ENCODE measurements around the gene DNMT1.
"Not testable (repeated sequence)": the region's sequence is repeated elsewhere in the genome, so short reads cannot be mapped to it uniquely, and the experiment has no call there.

DNMT1 gene

DNA sequence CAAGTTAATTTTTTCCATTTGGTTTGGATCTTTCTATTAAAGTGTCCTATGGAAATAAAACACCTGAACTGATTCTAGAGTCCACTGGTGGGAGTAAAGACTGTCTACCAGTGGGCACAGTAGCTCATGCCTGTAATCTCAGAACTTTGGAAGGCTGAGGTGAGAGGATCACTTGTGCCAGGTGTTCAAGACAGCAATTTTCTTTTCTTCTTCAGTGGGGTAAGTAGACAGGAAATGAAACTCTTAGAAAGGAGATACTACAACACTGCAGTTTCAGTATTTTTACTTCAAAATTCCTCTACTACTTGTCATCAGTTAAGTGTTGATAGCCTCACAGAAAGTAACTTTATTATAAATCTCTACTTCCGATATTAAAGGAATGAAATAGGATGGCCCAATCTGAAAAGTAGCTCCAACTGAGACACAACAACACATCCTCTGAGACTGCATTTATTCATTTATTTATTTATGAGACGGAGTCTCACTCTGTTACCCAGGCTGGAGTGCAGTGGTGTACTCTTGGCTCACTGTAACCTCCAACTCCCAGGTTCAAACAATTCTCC lies 26.3 kb downstream of the DNMT1 start:
- Histone ChIP-seq H3K9me3 (replicated peaks in 1 of 2; ENCODE audit: control insufficient read depth in 2 of 2, insufficient read depth in 1 of 2, low read depth in 1 of 2, low read length in 2 of 2) (no peaks in the 10 kb centered on the region), H2BK120ac (ENCODE audit: low read depth, low read length) (no peak overlapping the region), H2BK12ac (ENCODE audit: low read length) (no peak overlapping the region), H3K79me1 (ENCODE audit: low read depth, low read length) (peaks cover 3% of the 10 kb centered on the region), H3K18ac (ENCODE audit: low read length) (no peak overlapping the region), H2AFZ (ENCODE audit: low read length) (no peak overlapping the region), H2BK15ac (ENCODE audit: low read length) (no peak overlapping the region), H2AK5ac (ENCODE audit: low read depth, low read length) (no peak overlapping the region), H3K4me3 (ENCODE audit: low read length in 2 of 2) (no peak overlapping the region), H3K27me3 (ENCODE audit: control insufficient read depth in 3 of 3, insufficient read depth in 3 of 3, low read depth in 1 of 3, low read length in 3 of 3) (no peaks in the 10 kb centered on the region), H3K14ac (ENCODE audit: low read length) (no peak overlapping the region), H2BK5ac (ENCODE audit: low read length) (no peak overlapping the region), H4K8ac (ENCODE audit: low read depth, low read length) (no peak overlapping the region), H3K23ac (ENCODE audit: low read depth, low read length, poor library complexity) (no peak overlapping the region), H3K27ac (replicated peaks; ENCODE audit: low read length) (no peak overlapping the region), H3K4me2 (ENCODE audit: insufficient read depth, low read length, poor library complexity, severe bottlenecking) (no peak overlapping the region), H4K91ac (ENCODE audit: low read depth, low read length, poor library complexity) (no peak overlapping the region), H3K36me3 (replicated peaks in 1 of 2; ENCODE audit: control insufficient read depth in 2 of 2, insufficient read depth in 2 of 2, low read length in 2 of 2) (peaks cover 43 to 93% of the 10 kb centered on the region in 2 donors), H3K4ac (ENCODE audit: low read length) (no peak overlapping the region), H3K4me1 (ENCODE audit: control insufficient read depth in 2 of 2, insufficient read depth in 1 of 2, low read depth in 1 of 2, low read length in 2 of 2) (no peaks in the 10 kb centered on the region), H3K9ac (ENCODE audit: low read depth, low read length, poor library complexity) (no peak overlapping the region)
- DNase-seq (ENCODE audit: low spot score): no peak
- no CpG with 5 or more reads among the region's 2 CpGs for WGBS, 2 donors (ENCODE audit: extremely low coverage in 2 of 2, insufficient read length in 2 of 2, insufficient replicate concordance in 1 of 2)

DNA sequence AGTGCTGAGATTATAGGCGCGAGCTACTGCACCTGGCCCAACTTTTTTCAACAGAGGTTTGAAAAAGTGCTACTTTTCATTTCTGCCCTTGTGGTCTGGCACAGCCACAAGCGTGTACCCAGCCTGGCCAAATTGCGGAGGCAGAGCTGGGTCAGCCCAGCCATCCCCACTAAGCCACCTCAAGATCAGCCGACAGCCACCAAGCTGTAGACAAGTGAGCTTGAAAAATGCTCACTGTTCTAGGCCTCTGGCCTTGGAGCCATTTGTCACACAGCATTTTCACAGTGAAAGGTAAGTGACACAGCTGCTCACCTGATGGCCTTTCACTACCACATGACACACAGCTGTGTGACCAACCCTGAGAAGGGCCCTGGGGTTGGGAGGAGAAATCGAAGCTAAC lies 27.3 kb downstream of the DNMT1 start:
- Histone ChIP-seq H3K14ac (ENCODE audit: low read length) (no peak overlapping the region), H3K4me2 (ENCODE audit: insufficient read depth, low read length, poor library complexity, severe bottlenecking) (no peak overlapping the region), H3K4me1 (ENCODE audit: control insufficient read depth in 2 of 2, insufficient read depth in 1 of 2, low read depth in 1 of 2, low read length in 2 of 2) (no peaks in the 10 kb centered on the region), H2AK5ac (ENCODE audit: low read depth, low read length) (no peak overlapping the region), H3K4me3 (ENCODE audit: low read length in 2 of 2) (no peak overlapping the region), H3K36me3 (replicated peaks in 1 of 2; ENCODE audit: control insufficient read depth in 2 of 2, insufficient read depth in 2 of 2, low read length in 2 of 2) (peaks cover 43 to 93% of the 10 kb centered on the region in 2 donors), H2AFZ (ENCODE audit: low read length) (no peak overlapping the region), H4K91ac (ENCODE audit: low read depth, low read length, poor library complexity) (no peak overlapping the region), H3K79me1 (ENCODE audit: low read depth, low read length) (peaks cover 3% of the 10 kb centered on the region), H2BK15ac (ENCODE audit: low read length) (no peak overlapping the region), H3K9me3 (replicated peaks in 1 of 2; ENCODE audit: control insufficient read depth in 2 of 2, insufficient read depth in 1 of 2, low read depth in 1 of 2, low read length in 2 of 2) (no peaks in the 10 kb centered on the region), H2BK120ac (ENCODE audit: low read depth, low read length) (no peak overlapping the region), H3K18ac (ENCODE audit: low read length) (no peak overlapping the region), H3K27ac (replicated peaks; ENCODE audit: low read length) (no peak overlapping the region), H2BK5ac (ENCODE audit: low read length) (no peak overlapping the region), H4K8ac (ENCODE audit: low read depth, low read length) (no peak overlapping the region), H3K4ac (ENCODE audit: low read length) (no peak overlapping the region), H3K9ac (ENCODE audit: low read depth, low read length, poor library complexity) (no peak overlapping the region), H3K23ac (ENCODE audit: low read depth, low read length, poor library complexity) (no peak overlapping the region), H2BK12ac (ENCODE audit: low read length) (no peak overlapping the region), H3K27me3 (ENCODE audit: control insufficient read depth in 3 of 3, insufficient read depth in 3 of 3, low read depth in 1 of 3, low read length in 3 of 3) (no peaks in the 10 kb centered on the region)
- no CpG with 5 or more reads among the region's 6 CpGs for WGBS, 2 donors (ENCODE audit: extremely low coverage in 2 of 2, insufficient read length in 2 of 2, insufficient replicate concordance in 1 of 2)
- DNase-seq (ENCODE audit: low spot score): no peak

- not testable (repeated sequence) for H3K4me3 ChIP-seq (ENCODE audit: low read length in 2 of 2); H3K14ac ChIP-seq (ENCODE audit: low read length); H3K4me2 ChIP-seq (ENCODE audit: insufficient read depth, low read length, poor library complexity, severe bottlenecking); H2AFZ ChIP-seq (ENCODE audit: low read length); H4K91ac ChIP-seq (ENCODE audit: low read depth, low read length, poor library complexity); H3K9me3 ChIP-seq (replicated peaks in 1 of 2; ENCODE audit: control insufficient read depth in 2 of 2, insufficient read depth in 1 of 2, low read depth in 1 of 2, low read length in 2 of 2); H3K79me1 ChIP-seq (ENCODE audit: low read depth, low read length); H3K27me3 ChIP-seq (ENCODE audit: control insufficient read depth in 3 of 3, insufficient read depth in 3 of 3, low read depth in 1 of 3, low read length in 3 of 3); H2BK15ac ChIP-seq (ENCODE audit: low read length); H2AK5ac ChIP-seq (ENCODE audit: low read depth, low read length); H2BK12ac ChIP-seq (ENCODE audit: low read length); H3K9ac ChIP-seq (ENCODE audit: low read depth, low read length, poor library complexity); H4K8ac ChIP-seq (ENCODE audit: low read depth, low read length); H3K18ac ChIP-seq (ENCODE audit: low read length); H3K4me1 ChIP-seq (ENCODE audit: control insufficient read depth in 2 of 2, insufficient read depth in 1 of 2, low read depth in 1 of 2, low read length in 2 of 2); H3K23ac ChIP-seq (ENCODE audit: low read depth, low read length, poor library complexity); H3K4ac ChIP-seq (ENCODE audit: low read length); DNase-seq (ENCODE audit: low spot score); H2BK5ac ChIP-seq (ENCODE audit: low read length); H3K27ac ChIP-seq (replicated peaks; ENCODE audit: low read length); H2BK120ac ChIP-seq (ENCODE audit: low read depth, low read length)
- WGBS, 2 donors (ENCODE audit: extremely low coverage in 2 of 2, insufficient read length in 2 of 2, insufficient replicate concordance in 1 of 2): no CpG with 5 or more reads among the region's 10 CpGs
- peaks cover 47 to 95% of the 10 kb centered on the region in 2 donors for H3K36me3 ChIP-seq (replicated peaks in 1 of 2; ENCODE audit: control insufficient read depth in 2 of 2, insufficient read depth in 2 of 2, low read length in 2 of 2)
Measured at GRCh38 chr19:10166501-10166900, 28.3 kb downstream of the DNMT1 start.

DNA sequence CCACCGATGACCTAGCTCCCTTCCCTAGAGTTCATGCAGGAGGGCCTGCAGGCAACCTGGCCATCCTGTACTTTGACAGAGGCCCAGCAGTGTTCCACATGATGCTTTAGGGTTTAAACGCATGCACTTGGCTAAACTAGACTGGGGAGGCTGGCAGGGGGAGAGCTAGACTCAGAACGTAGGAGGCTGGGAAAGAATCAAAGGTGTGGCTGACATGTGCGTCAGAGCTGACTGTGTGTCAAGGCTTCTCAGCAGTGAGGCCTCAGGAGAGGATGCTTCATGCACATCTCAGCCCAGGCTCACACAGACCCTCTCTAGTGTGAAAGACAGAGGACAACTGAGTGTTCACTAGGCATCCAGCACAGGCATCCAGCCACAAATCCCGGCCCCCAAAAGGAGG lies 28.7 kb downstream of the DNMT1 start:
- H3K36me3 ChIP-seq (replicated peaks in 1 of 2; ENCODE audit: control insufficient read depth in 2 of 2, insufficient read depth in 2 of 2, low read length in 2 of 2): peaks cover 48 to 96% of the 10 kb centered on the region in 2 donors
- H3K4me2 ChIP-seq (ENCODE audit: insufficient read depth, low read length, poor library complexity, severe bottlenecking): no peak overlapping the region
- H3K23ac ChIP-seq (ENCODE audit: low read depth, low read length, poor library complexity): no peak overlapping the region
- no peaks in the 10 kb centered on the region for H3K4me1 ChIP-seq (ENCODE audit: control insufficient read depth in 2 of 2, insufficient read depth in 1 of 2, low read depth in 1 of 2, low read length in 2 of 2)
- no peak overlapping the region for H3K9ac ChIP-seq (ENCODE audit: low read depth, low read length, poor library complexity)
- no CpG with 5 or more reads among the region's 5 CpGs for WGBS, 2 donors (ENCODE audit: extremely low coverage in 2 of 2, insufficient read length in 2 of 2, insufficient replicate concordance in 1 of 2)
- H2BK12ac ChIP-seq (ENCODE audit: low read length): no peak overlapping the region
- H2BK15ac ChIP-seq (ENCODE audit: low read length): no peak overlapping the region
- no peak overlapping the region for H3K4me3 ChIP-seq (ENCODE audit: low read length in 2 of 2)
- H3K18ac ChIP-seq (ENCODE audit: low read length): no peak overlapping the region
- no peak overlapping the region for H2BK120ac ChIP-seq (ENCODE audit: low read depth, low read length)
- no peaks in the 10 kb centered on the region for H3K9me3 ChIP-seq (replicated peaks in 1 of 2; ENCODE audit: control insufficient read depth in 2 of 2, insufficient read depth in 1 of 2, low read depth in 1 of 2, low read length in 2 of 2)
- no peak overlapping the region for H4K91ac ChIP-seq (ENCODE audit: low read depth, low read length, poor library complexity)
- H4K8ac ChIP-seq (ENCODE audit: low read depth, low read length): no peak overlapping the region
- H2BK5ac ChIP-seq (ENCODE audit: low read length): no peak overlapping the region
- H3K27ac ChIP-seq (replicated peaks; ENCODE audit: low read length): no peak overlapping the region
- no peaks in the 10 kb centered on the region for H3K27me3 ChIP-seq (ENCODE audit: control insufficient read depth in 3 of 3, insufficient read depth in 3 of 3, low read depth in 1 of 3, low read length in 3 of 3)
- no peak overlapping the region for H3K14ac ChIP-seq (ENCODE audit: low read length)
- H2AK5ac ChIP-seq (ENCODE audit: low read depth, low read length): no peak overlapping the region
- no peak overlapping the region for H2AFZ ChIP-seq (ENCODE audit: low read length)
- no peak overlapping the region for H3K4ac ChIP-seq (ENCODE audit: low read length)
- DNase-seq (ENCODE audit: low spot score): no peak
- H3K79me1 ChIP-seq (ENCODE audit: low read depth, low read length): peaks cover 3% of the 10 kb centered on the region

All from neuronal stem cell (in vitro differentiated cells).